Measurements from ENCODE around the gene MARCKSL1.

The MARCKSL1 gene

DNA sequence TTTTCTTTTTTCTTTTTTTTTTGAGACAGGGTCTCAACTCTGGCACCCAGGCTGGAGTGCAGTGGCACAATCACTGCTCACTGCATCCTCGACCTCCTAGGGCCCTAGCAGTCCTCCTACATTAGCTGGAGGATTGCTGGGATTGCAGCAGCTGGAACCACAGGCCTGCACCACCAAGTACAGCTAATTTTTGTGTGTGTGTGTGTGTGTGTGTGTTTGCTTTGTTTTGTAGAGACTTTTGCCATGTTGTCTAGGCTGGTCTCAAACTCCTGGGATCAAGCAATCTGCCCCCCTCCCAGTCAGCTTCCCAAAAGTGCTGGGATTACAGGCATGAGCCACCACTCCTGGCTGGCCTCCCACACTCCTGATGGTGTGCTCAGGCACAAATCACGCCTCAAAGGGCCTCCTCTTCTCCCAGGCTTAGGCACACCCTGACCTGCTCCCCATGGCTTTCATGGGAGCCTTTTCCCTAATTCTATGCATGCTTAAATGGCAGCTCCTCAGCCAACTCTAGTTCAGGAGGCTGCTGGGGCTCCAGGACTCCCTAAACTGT, 16.9 kb upstream of the MARCKSL1 start:
- no peak for DNase-seq (ENCODE audit: low read depth)
- TF ChIP-seq, protein P1, sequence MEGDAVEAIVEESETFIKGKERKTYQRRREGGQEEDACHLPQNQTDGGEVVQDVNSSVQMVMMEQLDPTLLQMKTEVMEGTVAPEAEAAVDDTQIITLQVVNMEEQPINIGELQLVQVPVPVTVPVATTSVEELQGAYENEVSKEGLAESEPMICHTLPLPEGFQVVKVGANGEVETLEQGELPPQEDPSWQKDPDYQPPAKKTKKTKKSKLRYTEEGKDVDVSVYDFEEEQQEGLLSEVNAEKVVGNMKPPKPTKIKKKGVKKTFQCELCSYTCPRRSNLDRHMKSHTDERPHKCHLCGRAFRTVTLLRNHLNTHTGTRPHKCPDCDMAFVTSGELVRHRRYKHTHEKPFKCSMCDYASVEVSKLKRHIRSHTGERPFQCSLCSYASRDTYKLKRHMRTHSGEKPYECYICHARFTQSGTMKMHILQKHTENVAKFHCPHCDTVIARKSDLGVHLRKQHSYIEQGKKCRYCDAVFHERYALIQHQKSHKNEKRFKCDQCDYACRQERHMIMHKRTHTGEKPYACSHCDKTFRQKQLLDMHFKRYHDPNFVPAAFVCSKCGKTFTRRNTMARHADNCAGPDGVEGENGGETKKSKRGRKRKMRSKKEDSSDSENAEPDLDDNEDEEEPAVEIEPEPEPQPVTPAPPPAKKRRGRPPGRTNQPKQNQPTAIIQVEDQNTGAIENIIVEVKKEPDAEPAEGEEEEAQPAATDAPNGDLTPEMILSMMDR (IDR thresholded peaks at IDR 0.05; ENCODE audit: low read depth, low read length, missing control alignments), result no peak
- no peak overlapping the region for H3K4me3 ChIP-seq (ENCODE audit: low read depth, low read length)
- in situ Hi-C loops (cut with HindIII; ENCODE audit: low sequenced_read_pairs), result no loop called here

DNA sequence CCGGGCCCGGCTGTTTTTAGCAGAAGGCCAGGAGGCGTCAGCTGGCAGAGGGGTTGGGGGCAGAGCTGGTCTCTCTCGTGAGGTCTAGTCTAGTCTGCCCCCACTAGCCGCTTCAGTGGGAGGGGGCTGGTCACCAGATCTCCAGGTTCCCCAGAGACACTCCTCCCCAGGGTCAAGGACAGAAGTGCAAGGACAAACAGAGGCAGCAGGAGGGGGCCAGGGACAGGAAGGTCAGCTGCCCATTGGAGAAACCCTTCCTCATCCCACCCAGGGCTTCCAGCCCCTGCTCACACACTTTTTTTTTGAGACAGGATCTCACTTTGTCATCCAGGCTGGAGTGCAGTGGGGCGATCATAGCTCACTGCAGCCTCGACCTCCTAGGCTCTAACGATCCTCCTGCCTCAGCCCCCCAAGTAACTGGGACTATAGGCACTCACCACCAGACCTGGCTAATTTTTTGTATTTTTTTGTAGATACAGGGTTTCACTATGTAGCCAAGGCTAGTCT, 16.3 kb upstream of the MARCKSL1 start:
- no peak for DNase-seq (ENCODE audit: low read depth)
- in situ Hi-C loops (cut with HindIII; ENCODE audit: low sequenced_read_pairs), result no loop called here
- TF ChIP-seq, protein P1 (IDR thresholded peaks at IDR 0.05; ENCODE audit: low read depth, low read length, missing control alignments), result no peak
- H3K4me3 ChIP-seq (ENCODE audit: low read depth, low read length), result peak overlapping the region; percentile 56

DNA sequence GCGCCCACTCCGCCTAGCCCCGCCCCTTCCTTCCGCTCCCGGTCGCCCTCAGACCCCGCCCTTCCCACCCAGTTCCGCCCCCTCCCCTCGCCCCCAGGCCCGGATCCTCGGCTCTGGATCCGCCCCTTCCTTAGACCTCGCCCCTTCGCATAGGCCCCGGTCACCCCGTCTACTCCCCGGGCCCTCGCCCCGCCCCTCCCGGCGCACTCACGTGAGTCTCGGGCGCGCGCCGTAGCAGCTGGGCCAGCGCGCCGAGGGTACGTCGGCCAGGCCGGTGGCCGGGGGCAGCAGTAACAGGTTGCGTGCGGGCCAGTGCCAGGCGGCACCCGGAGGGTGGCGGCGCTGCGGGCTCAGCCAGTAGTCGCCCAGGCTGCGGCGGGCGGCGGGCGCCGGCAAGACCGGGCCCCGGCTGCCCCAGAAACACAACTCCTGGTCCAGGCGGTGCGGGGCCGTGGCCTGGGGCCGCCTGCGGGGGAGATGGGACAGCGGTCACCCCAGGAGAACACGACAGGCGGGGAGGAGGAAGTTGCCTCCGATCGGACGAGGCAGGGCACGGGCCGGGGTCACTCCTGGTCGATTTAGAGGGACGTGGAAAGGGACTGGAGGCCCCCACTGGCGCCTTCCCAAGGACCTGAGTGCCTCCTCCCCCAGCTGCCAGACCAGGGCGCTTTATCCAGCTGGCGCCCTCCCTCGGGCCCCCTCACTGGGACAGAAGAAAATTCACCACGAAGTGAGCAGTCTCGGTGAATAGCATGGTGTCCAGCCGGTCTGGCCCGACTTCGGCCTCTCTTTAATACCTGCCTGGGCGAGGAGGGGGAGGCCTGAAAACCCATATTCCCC, 15.6 kb upstream of the MARCKSL1 start:
- TF ChIP-seq, protein P1 (IDR thresholded peaks at IDR 0.05; ENCODE audit: low read depth, low read length, missing control alignments), result no peak
- in situ Hi-C loops (cut with HindIII; ENCODE audit: low sequenced_read_pairs), result no loop called here
- H3K4me3 ChIP-seq (ENCODE audit: low read depth, low read length), result peak overlapping the region; percentile 56
- peak; percentile 80 for DNase-seq (ENCODE audit: low read depth)

DNA sequence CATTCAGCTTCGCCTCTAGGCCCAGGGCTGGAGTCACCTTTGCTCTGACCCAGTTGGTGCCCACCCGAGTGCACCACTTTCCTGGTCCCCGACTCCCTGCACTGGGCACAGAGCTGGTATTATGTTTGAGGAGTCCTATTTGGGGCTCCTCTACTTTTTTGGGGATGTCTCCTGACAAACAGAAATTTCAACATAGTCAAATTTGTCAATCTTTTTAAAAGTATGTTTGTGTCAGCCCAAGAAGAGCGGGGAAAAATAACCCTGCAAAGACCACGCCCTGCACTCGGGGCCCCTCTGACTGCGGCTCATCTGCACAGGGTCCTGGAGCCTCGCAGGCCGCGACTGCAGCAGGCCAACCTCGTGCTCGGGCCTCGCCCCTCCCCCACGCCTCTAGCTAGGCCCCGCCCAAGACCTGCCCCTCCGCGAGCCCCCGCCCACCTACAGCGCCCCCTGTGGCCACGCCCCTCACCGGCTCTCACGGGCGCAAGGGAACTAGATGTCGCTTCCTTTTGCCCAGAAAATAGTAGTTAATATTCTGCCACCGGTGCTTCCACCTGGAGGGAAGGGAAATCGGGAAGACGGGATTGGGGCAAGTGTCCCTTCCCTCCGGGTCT, 14.9 kb upstream of the MARCKSL1 start:
- TF ChIP-seq, protein P1 (IDR thresholded peaks at IDR 0.05; ENCODE audit: low read depth, low read length, missing control alignments), result peak; percentile 46
- no peak for DNase-seq (ENCODE audit: low read depth)
- in situ Hi-C loops (cut with HindIII; ENCODE audit: low sequenced_read_pairs), result no loop called here
- H3K4me3 ChIP-seq (ENCODE audit: low read depth, low read length), result peak overlapping the region; percentile 56

DNA sequence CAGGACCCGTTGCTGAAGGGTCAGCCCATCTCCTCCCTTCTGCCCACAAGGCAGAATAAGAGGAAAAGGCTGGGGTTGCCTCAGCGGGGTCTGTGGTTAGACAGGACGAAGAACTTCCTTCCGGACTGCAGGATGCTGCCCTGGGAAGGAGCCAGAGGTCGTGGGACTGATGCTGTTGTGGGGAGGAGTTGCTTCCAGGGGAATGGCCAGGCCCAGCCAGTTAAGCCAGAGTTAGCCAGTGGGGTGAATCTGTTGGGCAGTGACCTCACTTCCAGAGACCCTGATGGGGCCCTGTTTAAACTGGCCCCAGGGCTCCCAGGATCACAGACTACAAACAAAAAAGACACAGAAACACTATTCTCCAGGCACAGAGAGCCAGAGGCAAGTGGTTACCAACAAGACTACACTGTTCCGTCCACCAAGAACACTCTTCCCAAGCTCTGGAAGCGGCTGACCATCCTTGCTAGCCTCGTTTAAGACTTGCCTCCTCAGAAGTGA, 13.2 kb upstream of the MARCKSL1 start:
- TF ChIP-seq, protein P1 (IDR thresholded peaks at IDR 0.05; ENCODE audit: low read depth, low read length, missing control alignments), result no peak
- DNase-seq (ENCODE audit: low read depth), result peak; percentile 64
- in situ Hi-C loops (cut with HindIII; ENCODE audit: low sequenced_read_pairs), result no loop called here
- no peak overlapping the region for H3K4me3 ChIP-seq (ENCODE audit: low read depth, low read length)

DNA sequence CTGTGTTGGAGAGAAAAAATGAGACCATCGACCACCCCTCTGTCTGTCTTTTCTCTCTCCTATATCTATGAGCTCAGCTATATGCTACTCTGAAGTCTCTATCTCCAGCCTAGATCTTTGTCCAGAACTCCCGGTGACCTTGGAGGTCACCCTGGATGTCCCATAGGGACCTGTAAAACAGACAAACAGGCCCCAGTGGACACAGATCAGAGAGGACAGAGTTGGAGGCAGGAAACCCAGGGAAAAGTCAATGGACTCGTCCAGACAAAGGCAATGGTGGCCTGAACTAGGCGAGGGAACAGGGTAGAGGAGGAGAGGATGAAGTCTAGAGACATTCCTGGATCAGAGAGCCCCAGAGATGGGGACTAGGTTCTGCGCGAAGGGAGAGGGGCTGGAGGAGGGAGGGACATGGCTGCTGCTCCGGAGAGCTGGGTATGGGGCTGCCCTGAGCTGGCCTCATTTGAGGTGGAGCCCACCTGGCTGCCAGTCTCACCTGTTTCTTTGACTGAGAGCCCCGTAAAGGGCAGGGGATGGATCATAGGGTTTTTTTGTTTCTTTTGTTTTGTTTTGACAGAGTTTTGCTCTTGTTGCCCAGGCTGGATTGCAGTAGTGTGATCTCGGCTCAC, 10.6 kb upstream of the MARCKSL1 start:
- TF ChIP-seq, protein P1 (IDR thresholded peaks at IDR 0.05; ENCODE audit: low read depth, low read length, missing control alignments), result no peak
- no peak for DNase-seq (ENCODE audit: low read depth)
- in situ Hi-C loops (cut with HindIII; ENCODE audit: low sequenced_read_pairs), result no loop called here
- no peak overlapping the region for H3K4me3 ChIP-seq (ENCODE audit: low read depth, low read length)
